ENCODE measurements around the gene ZFYVE28. TPM values are rescaled to one million over a fixed set of nuclear protein-coding genes. Genes with fewer than 3 reads are reported as not detected.

Gene ZFYVE28
- total RNA-seq, 1 donor from 2014 or later, result 11.3 TPM

GRCh38 chr4:2333916-2334644, 84.4 kb downstream of the ZFYVE28 start:
- Histone ChIP-seq H3K36me3 (no peaks in the 10 kb centered on the region), H3K9me3 (no peaks in the 10 kb centered on the region), H3K27ac (no peak overlapping the region), H3K4me1 (no peaks in the 10 kb centered on the region), H3K4me3 (no peak overlapping the region), H3K27me3 (no peaks in the 10 kb centered on the region)
- TF ChIP-seq CTCF (IDR thresholded peaks at IDR 0.05), result no peak
- no peak for TF ChIP-seq POLR2AphosphoS5 (IDR thresholded peaks at IDR 0.05; ENCODE audit: insufficient read depth in 1 of 2, low read depth in 1 of 2)
- no peak for TF ChIP-seq POLR2A (IDR thresholded peaks at IDR 0.05)
- intact Hi-C loops (cut with DNase I), result no loop called here
- no peak for DNase-seq (ENCODE audit: extremely low spot score in 2 of 2)

GRCh38 chr4:2333356-2333841, 85.0 kb downstream of the ZFYVE28 start:
- TF ChIP-seq CTCF (IDR thresholded peaks at IDR 0.05) (no peak), POLR2AphosphoS5 (IDR thresholded peaks at IDR 0.05; ENCODE audit: insufficient read depth in 1 of 2, low read depth in 1 of 2) (no peak), POLR2A (IDR thresholded peaks at IDR 0.05) (no peak)
- H3K27me3 ChIP-seq, result no peaks in the 10 kb centered on the region
- H3K4me1 ChIP-seq, result no peaks in the 10 kb centered on the region
- intact Hi-C loops (cut with DNase I), result no loop called here
- H3K36me3 ChIP-seq, result peaks cover 0 to 3% of the 10 kb centered on the region in 2 donors
- no peak overlapping the region for H3K4me3 ChIP-seq
- no peaks in the 10 kb centered on the region for H3K9me3 ChIP-seq
- DNase-seq (ENCODE audit: extremely low spot score in 2 of 2), result no peak
- no peak overlapping the region for H3K27ac ChIP-seq

GRCh38 chr4:2332976-2333319, 85.5 kb downstream of the ZFYVE28 start:
- intact Hi-C loops (cut with DNase I), result no loop called here
- DNase-seq (ENCODE audit: extremely low spot score in 2 of 2), result no peak
- Histone ChIP-seq H3K9me3 (peaks cover under 1% of the 10 kb centered on the region), H3K27me3 (no peaks in the 10 kb centered on the region), H3K36me3 (peaks cover 0 to 5% of the 10 kb centered on the region in 2 donors), H3K27ac (no peak overlapping the region), H3K4me3 (no peak overlapping the region), H3K4me1 (no peaks in the 10 kb centered on the region)
- TF ChIP-seq POLR2A (IDR thresholded peaks at IDR 0.05) (no peak), POLR2AphosphoS5 (IDR thresholded peaks at IDR 0.05; ENCODE audit: insufficient read depth in 1 of 2, low read depth in 1 of 2) (no peak), CTCF (IDR thresholded peaks at IDR 0.05) (no peak)

- H3K36me3 ChIP-seq, result peaks cover 0 to 5% of the 10 kb centered on the region in 2 donors
- H3K9me3 ChIP-seq, result peaks cover 6% of the 10 kb centered on the region
- TF ChIP-seq POLR2A (IDR thresholded peaks at IDR 0.05) (no peak), CTCF (IDR thresholded peaks at IDR 0.05) (no peak), POLR2AphosphoS5 (IDR thresholded peaks at IDR 0.05; ENCODE audit: insufficient read depth in 1 of 2, low read depth in 1 of 2) (no peak)
- peak in 1 of 2 donors; percentile 67 for DNase-seq (ENCODE audit: extremely low spot score in 2 of 2)
- H3K4me3 ChIP-seq, result no peak overlapping the region
- intact Hi-C loops (cut with DNase I), result no loop called here
- H3K27me3 ChIP-seq, result no peaks in the 10 kb centered on the region
- no peaks in the 10 kb centered on the region for H3K4me1 ChIP-seq
- H3K27ac ChIP-seq, result no peak overlapping the region
Observed at GRCh38 chr4:2332201-2332975, 86.1 kb downstream of the ZFYVE28 start.

All from vagina (tissue), 2 donors.